ENCODE data around the gene SLC25A42. TPM values are rescaled to one million over a fixed set of nuclear protein-coding genes. Genes with fewer than 3 reads are reported as not detected.
A peak's percentile ranks its signal among the peaks of the same experiment; 100 is the strongest.

The SLC25A42 gene
- total RNA-seq, 1 experiment from 2014 or later, result 3.5 TPM

- Histone ChIP-seq H3K27me3 (replicated peaks; ENCODE audit: insufficient read depth, low read depth, low read length, poor library complexity) (no peaks in the 10 kb centered on the region), H3K9me3 (ENCODE audit: low read depth, low read length, poor library complexity, severe bottlenecking) (no peaks in the 10 kb centered on the region), H3K4me1 (ENCODE audit: insufficient read depth, low read length, poor library complexity, severe bottlenecking) (no peaks in the 10 kb centered on the region), H3K36me3 (ENCODE audit: insufficient read depth, low read length, poor library complexity, severe bottlenecking) (peaks cover 72% of the 10 kb centered on the region), H3K27ac (ENCODE audit: low read depth, low read length, poor library complexity, severe bottlenecking) (no peak overlapping the region), H3K4me3 (ENCODE audit: low read depth, low read length, poor library complexity, severe bottlenecking) (no peak overlapping the region)
- DNase-seq (ENCODE audit: low spot score), result no peak
- intact Hi-C loops (cut with micrococcal nuclease; ENCODE audit: unreplicated experiment), result no loop called here
- POLR2A ChIA-PET (ENCODE audit: low non-redundant PET), result no interaction called here
- CTCF ChIA-PET, result no interaction called here
- BruUV-seq (replicated peaks), result no TSS peak
- TF ChIP-seq CTCF (conservative IDR thresholded peaks at IDR 0.05; ENCODE audit: low read depth, low read length) (no peak), EZH2 (IDR thresholded peaks at IDR 0.05; ENCODE audit: borderline replicate concordance, low read depth, low read length, poor library complexity, severe bottlenecking) (no peak)
Measured at GRCh38 chr19:19028526-19028925, 35.3 kb upstream of the SLC25A42 start.

GRCh38 chr19:19031891-19032290, 31.9 kb upstream of the SLC25A42 start:
- ChIA-PET POLR2A (ENCODE audit: low non-redundant PET) (no interaction called here), CTCF (no interaction called here)
- BruUV-seq (replicated peaks), result no TSS peak
- Histone ChIP-seq H3K9me3 (ENCODE audit: low read depth, low read length, poor library complexity, severe bottlenecking) (no peaks in the 10 kb centered on the region), H3K27me3 (replicated peaks; ENCODE audit: insufficient read depth, low read depth, low read length, poor library complexity) (no peaks in the 10 kb centered on the region), H3K27ac (ENCODE audit: low read depth, low read length, poor library complexity, severe bottlenecking) (no peak overlapping the region), H3K4me3 (ENCODE audit: low read depth, low read length, poor library complexity, severe bottlenecking) (peak overlapping the region; percentile 93), H3K4me1 (ENCODE audit: insufficient read depth, low read length, poor library complexity, severe bottlenecking) (no peaks in the 10 kb centered on the region), H3K36me3 (ENCODE audit: insufficient read depth, low read length, poor library complexity, severe bottlenecking) (peaks cover 44% of the 10 kb centered on the region)
- TF ChIP-seq EZH2 (IDR thresholded peaks at IDR 0.05; ENCODE audit: borderline replicate concordance, low read depth, low read length, poor library complexity, severe bottlenecking) (no peak), CTCF (conservative IDR thresholded peaks at IDR 0.05; ENCODE audit: low read depth, low read length) (no peak)
- no peak for DNase-seq (ENCODE audit: low spot score)
- intact Hi-C loops (cut with micrococcal nuclease; ENCODE audit: unreplicated experiment), result no loop called here

- Histone ChIP-seq H3K9me3 (ENCODE audit: low read depth, low read length, poor library complexity, severe bottlenecking) (no peaks in the 10 kb centered on the region), H3K4me3 (ENCODE audit: low read depth, low read length, poor library complexity, severe bottlenecking) (peak overlapping the region; percentile 93), H3K4me1 (ENCODE audit: insufficient read depth, low read length, poor library complexity, severe bottlenecking) (no peaks in the 10 kb centered on the region), H3K27me3 (replicated peaks; ENCODE audit: insufficient read depth, low read depth, low read length, poor library complexity) (no peaks in the 10 kb centered on the region), H3K27ac (ENCODE audit: low read depth, low read length, poor library complexity, severe bottlenecking) (peak overlapping the region; percentile 94), H3K36me3 (ENCODE audit: insufficient read depth, low read length, poor library complexity, severe bottlenecking) (peaks cover 43% of the 10 kb centered on the region)
- TF ChIP-seq EZH2 (IDR thresholded peaks at IDR 0.05; ENCODE audit: borderline replicate concordance, low read depth, low read length, poor library complexity, severe bottlenecking), result no peak
- TF ChIP-seq CTCF (conservative IDR thresholded peaks at IDR 0.05; ENCODE audit: low read depth, low read length), result no peak
- ChIA-PET CTCF (no interaction called here), POLR2A (ENCODE audit: low non-redundant PET) (no interaction called here)
- peak; percentile 98 for DNase-seq (ENCODE audit: low spot score)
- BruUV-seq (replicated peaks), result TSS peak; percentile 53
- intact Hi-C loops (cut with micrococcal nuclease; ENCODE audit: unreplicated experiment), result no loop called here
Measured at GRCh38 chr19:19032420-19033175, 31.2 kb upstream of the SLC25A42 start.

All from A673 (cell line).